ENCODE data around the gene HSPA5.

GRCh38 chr9:125240649-125240999 is 519 bp downstream of the HSPA5 start:
- TF ChIP-seq CTCF (conservative IDR thresholded peaks at IDR 0.05; ENCODE audit: low read depth in 2 of 2) (no peak), REST (IDR thresholded peaks at IDR 0.05; ENCODE audit: unreplicated experiment) (no peak), EZH2 (IDR thresholded peaks at IDR 0.05; ENCODE audit: low read depth, unreplicated experiment) (no peak)

Measured in GM23338 (cell line).